Fibroblast of lung (primary cell): ENCODE data around the gene WDR43. TPM values are rescaled to one million over a fixed set of nuclear protein-coding genes. Genes with fewer than 3 reads are reported as not detected.
A peak's percentile ranks its signal among the peaks of the same experiment; 100 is the strongest.

Experiments used
- DNase-seq, 2 donors: peaks; one replicate each; pipeline versions ENCODE4 v3.0.0 to v3.0.0-alpha.2; 2010; ENCODE audit warnings: low read depth in 2 of 2
- H2AFZ ChIP-seq: 2 replicates; pipeline ENCODE4 v1.5.1; 2012; ENCODE audit warnings: low read length, control low read depth, inconsistent platforms
- H3K27ac ChIP-seq: 2 replicates; pipeline ENCODE4 v1.5.1; 2011; ENCODE audit warnings: low read length, control low read depth; ENCODE audit not compliant: insufficient read depth
- H3K27me3 ChIP-seq: 2 replicates; pipeline ENCODE4 v1.5.1; 2011; ENCODE audit warnings: mild to moderate bottlenecking, low read length; ENCODE audit not compliant: control insufficient read depth, insufficient read depth
- H3K36me3 ChIP-seq: 2 replicates; pipeline ENCODE4 v1.5.1; 2011; ENCODE audit warnings: low read length; ENCODE audit not compliant: control insufficient read depth, insufficient read depth
- H3K4me1 ChIP-seq: 2 replicates; pipeline ENCODE4 v1.5.1; 2011; ENCODE audit warnings: low read length; ENCODE audit not compliant: control insufficient read depth, insufficient read depth; ENCODE audit errors: extremely low read depth
- H3K4me2 ChIP-seq: 2 replicates; pipeline ENCODE4 v1.5.1; 2011; ENCODE audit warnings: low read length, control low read depth; ENCODE audit not compliant: insufficient read depth; ENCODE audit errors: extremely low read depth
- H3K4me3 ChIP-seq, 4 experiments: fragments of 200-600 bp in 1 of 4; sonication (generic) in 1 of 4; replicated peaks in 1 of 4; 2 replicates each; pipeline ENCODE4 v1.5.1; 2011 to 2016; ENCODE audit warnings: low read length in 4 of 4, low read depth in 3 of 4, mild to moderate bottlenecking in 3 of 4, control low read depth in 2 of 4, inconsistent platforms in 1 of 4, mixed read lengths in 1 of 4; ENCODE audit not compliant: insufficient read depth in 1 of 4; ENCODE audit errors: control extremely low read depth in 1 of 4
- H3K79me2 ChIP-seq: 2 replicates; pipeline ENCODE4 v1.5.1; 2012; ENCODE audit warnings: mild to moderate bottlenecking, low read length, inconsistent platforms; ENCODE audit not compliant: control insufficient read depth, insufficient read depth
- H3K9ac ChIP-seq: 2 replicates; pipeline ENCODE4 v1.5.1; 2011; ENCODE audit warnings: mild to moderate bottlenecking, low read length, control low read depth; ENCODE audit not compliant: insufficient read depth
- H3K9me3 ChIP-seq: 2 replicates; pipeline ENCODE4 v1.5.1; 2012; ENCODE audit warnings: low read depth, low read length; ENCODE audit not compliant: control insufficient read depth, insufficient read depth
- H4K20me1 ChIP-seq: 2 replicates; pipeline ENCODE4 v1.5.1; 2011; ENCODE audit warnings: low read length; ENCODE audit not compliant: control insufficient read depth, insufficient read depth; ENCODE audit errors: extremely low read depth
- EZH2 ChIP-seq: IDR thresholded peaks from 2 replicates; pipeline ENCODE4 v1.5.1; 2012; ENCODE audit warnings: low read length, control low read depth, mild to moderate bottlenecking; ENCODE audit errors: missing control alignments
- polyA plus RNA-seq, 2 donors: library from polyadenylated mRNA; depleted of rRNA in 1 of 2; stranded (reverse) in 1 of 2; unstranded in 1 of 2; fragments of >200 nt; gene quantifications; 2 replicates each; pipeline ENCODE4 v1.2.1, GENCODE V29; 2011 to 2012; ENCODE audit warnings: missing spikeins in 1 of 2
- total RNA-seq: library from RNA; depleted of rRNA; stranded (reverse); fragments of >200 nt; gene quantifications from 2 replicates; pipeline ENCODE4 v1.2.1, GENCODE V29; 2014
- TF ChIP-seq, protein P1 (sequence below), 2 donors: IDR thresholded peaks in 1 of 2; conservative IDR thresholded peaks in 1 of 2; 1 replicate in 1 of 2; 2 replicates in 1 of 2; pipeline ENCODE4 v1.5.1; 2011 to 2012; ENCODE audit warnings: low read length in 2 of 2, control low read depth in 1 of 2, inconsistent platforms in 1 of 2, low read depth in 1 of 2, mild to moderate bottlenecking in 1 of 2

Gene WDR43
- total and polyA plus RNA-seq, 2 donors (not counting 1 experiment from before 2014, with no cell fraction given) = 71.5 to 74.7 TPM

DNA sequence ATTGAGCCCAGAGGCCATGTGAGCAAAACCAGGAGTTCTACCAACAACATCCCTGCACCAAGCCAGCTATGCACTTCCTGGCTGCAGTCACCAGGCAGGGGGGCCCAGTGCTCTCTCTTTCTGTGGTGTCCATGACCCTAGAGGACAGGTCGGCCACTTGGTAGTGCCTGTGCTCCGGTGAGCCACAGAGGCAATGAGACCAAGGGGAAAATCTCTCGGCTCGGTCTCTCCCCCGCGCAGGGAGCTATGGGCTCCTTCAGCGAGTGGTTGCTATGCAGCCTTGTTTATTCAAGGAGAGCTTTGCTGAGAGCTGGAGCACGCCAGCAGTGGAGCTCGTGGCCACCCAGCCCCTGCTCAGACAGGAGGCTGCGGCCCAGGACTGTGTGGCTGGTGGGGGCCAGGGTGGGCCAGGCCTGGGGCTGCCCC is 86.6 kb downstream of the WDR43 start, which contains the start of gene TOGARAM2:
TSS of gene TOGARAM2 (plus strand) at position 283 of the 426 bp plus-strand sequence. CDS start 13,537 bp downstream, outside the sequence.
- peak in 1 of 2 donors; percentile 44 for DNase-seq

GRCh38 chr2:28981620-28982376 is 87.3 kb downstream of the WDR43 start:
- H3K79me2 ChIP-seq = no peaks in the 10 kb centered on the region
- H3K9ac ChIP-seq = no peak overlapping the region
- no peak for TF ChIP-seq EZH2
- TF ChIP-seq, protein P1, sequence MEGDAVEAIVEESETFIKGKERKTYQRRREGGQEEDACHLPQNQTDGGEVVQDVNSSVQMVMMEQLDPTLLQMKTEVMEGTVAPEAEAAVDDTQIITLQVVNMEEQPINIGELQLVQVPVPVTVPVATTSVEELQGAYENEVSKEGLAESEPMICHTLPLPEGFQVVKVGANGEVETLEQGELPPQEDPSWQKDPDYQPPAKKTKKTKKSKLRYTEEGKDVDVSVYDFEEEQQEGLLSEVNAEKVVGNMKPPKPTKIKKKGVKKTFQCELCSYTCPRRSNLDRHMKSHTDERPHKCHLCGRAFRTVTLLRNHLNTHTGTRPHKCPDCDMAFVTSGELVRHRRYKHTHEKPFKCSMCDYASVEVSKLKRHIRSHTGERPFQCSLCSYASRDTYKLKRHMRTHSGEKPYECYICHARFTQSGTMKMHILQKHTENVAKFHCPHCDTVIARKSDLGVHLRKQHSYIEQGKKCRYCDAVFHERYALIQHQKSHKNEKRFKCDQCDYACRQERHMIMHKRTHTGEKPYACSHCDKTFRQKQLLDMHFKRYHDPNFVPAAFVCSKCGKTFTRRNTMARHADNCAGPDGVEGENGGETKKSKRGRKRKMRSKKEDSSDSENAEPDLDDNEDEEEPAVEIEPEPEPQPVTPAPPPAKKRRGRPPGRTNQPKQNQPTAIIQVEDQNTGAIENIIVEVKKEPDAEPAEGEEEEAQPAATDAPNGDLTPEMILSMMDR (conservative IDR thresholded peaks at IDR 0.05 in 1 of 2, IDR thresholded peaks at IDR 0.05 in 1 of 2; ENCODE audit: low read depth in 1 of 2, low read length in 2 of 2) = no peak
- no peak overlapping the region for H3K4me3 ChIP-seq
- no peak overlapping the region for H3K27ac ChIP-seq
- no peak for DNase-seq
- no peak overlapping the region for H3K4me2 ChIP-seq
- H3K4me1 ChIP-seq = no peaks in the 10 kb centered on the region
- no peaks in the 10 kb centered on the region for H3K9me3 ChIP-seq
- no peak overlapping the region for H2AFZ ChIP-seq
- no peaks in the 10 kb centered on the region for H4K20me1 ChIP-seq
- H3K36me3 ChIP-seq = no peaks in the 10 kb centered on the region
- no peaks in the 10 kb centered on the region for H3K27me3 ChIP-seq

More for the DNA sequence above, 86.6 kb downstream of the WDR43 start, which contains the start of gene TOGARAM2:
- TF ChIP-seq EZH2 = no peak
- TF ChIP-seq, protein P1 (conservative IDR thresholded peaks at IDR 0.05 in 1 of 2, IDR thresholded peaks at IDR 0.05 in 1 of 2; ENCODE audit: low read depth in 1 of 2, low read length in 2 of 2) = no peak
- H3K36me3 ChIP-seq = no peaks in the 10 kb centered on the region
- H3K79me2 ChIP-seq = no peaks in the 10 kb centered on the region
- H2AFZ ChIP-seq = no peak within 1 kb of the TSS
- no peaks in the 10 kb centered on the region for H3K9me3 ChIP-seq
- no peak within 1 kb of the TSS for H3K9ac ChIP-seq
- no peak within 1 kb of the TSS for H3K27ac ChIP-seq
- H3K4me1 ChIP-seq = no peaks in the 10 kb centered on the region
- no peaks in the 10 kb centered on the region for H4K20me1 ChIP-seq
- no peak within 1 kb of the TSS for H3K4me3 ChIP-seq
- H3K27me3 ChIP-seq = no peaks in the 10 kb centered on the region
- no peak within 1 kb of the TSS for H3K4me2 ChIP-seq

DNA sequence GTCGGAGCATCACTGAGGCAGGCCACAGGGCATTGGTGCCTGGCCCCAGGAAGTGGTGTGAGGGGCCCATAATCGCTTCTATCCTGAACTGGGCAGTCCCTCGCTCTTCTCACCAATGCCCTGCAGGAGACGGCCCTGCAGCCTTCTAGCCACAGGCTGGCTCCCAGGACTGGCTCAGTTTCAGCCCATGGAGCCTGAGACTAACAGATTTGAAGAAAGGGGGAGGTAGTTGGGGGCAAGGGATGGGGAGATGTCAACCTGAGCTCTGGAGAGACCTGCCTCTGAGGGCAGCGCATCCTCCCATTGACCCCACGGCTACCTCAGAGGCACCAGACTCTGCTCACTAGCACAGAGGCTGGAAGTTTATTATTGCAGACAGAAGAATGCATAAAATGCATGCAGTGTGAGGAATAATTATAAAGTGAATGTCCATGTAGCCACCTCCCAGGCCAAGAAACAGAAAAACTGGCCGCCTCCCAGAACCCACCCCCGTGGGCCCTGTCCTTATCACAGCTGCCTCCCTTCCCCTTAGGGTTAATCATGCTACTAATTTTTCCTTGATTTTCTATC is 88.0 kb downstream of the WDR43 start:
- no peaks in the 10 kb centered on the region for H4K20me1 ChIP-seq
- no peaks in the 10 kb centered on the region for H3K27me3 ChIP-seq
- no peak overlapping the region for H3K9ac ChIP-seq
- no peaks in the 10 kb centered on the region for H3K36me3 ChIP-seq
- H2AFZ ChIP-seq = no peak overlapping the region
- no peaks in the 10 kb centered on the region for H3K79me2 ChIP-seq
- H3K4me3 ChIP-seq = no peak overlapping the region
- peak in 1 of 2 donors; percentile 73 for DNase-seq
- TF ChIP-seq, protein P1 (conservative IDR thresholded peaks at IDR 0.05 in 1 of 2, IDR thresholded peaks at IDR 0.05 in 1 of 2; ENCODE audit: low read depth in 1 of 2, low read length in 2 of 2) = no peak
- TF ChIP-seq EZH2 = no peak
- no peaks in the 10 kb centered on the region for H3K9me3 ChIP-seq
- H3K4me2 ChIP-seq = no peak overlapping the region
- no peak overlapping the region for H3K27ac ChIP-seq
- no peaks in the 10 kb centered on the region for H3K4me1 ChIP-seq
